Activated CD4-positive, CD25-positive, alpha-beta regulatory T cell treated with anti-CD3 and anti-CD28 coated beads, Interleukin-2, amount 50 U/mL, for 16 hours (primary cell): ENCODE data around the gene RRP9.
"Not testable (repeated sequence)": the region's sequence is repeated elsewhere in the genome, so short reads cannot be mapped to it uniquely, and the experiment has no call there.

ENCODE experiments used
- DNase-seq: peaks from one replicate; pipeline ENCODE4 v3.0.0-alpha.2; 2020; ENCODE audit warnings: low read depth, low spot score

Gene RRP9

DNA sequence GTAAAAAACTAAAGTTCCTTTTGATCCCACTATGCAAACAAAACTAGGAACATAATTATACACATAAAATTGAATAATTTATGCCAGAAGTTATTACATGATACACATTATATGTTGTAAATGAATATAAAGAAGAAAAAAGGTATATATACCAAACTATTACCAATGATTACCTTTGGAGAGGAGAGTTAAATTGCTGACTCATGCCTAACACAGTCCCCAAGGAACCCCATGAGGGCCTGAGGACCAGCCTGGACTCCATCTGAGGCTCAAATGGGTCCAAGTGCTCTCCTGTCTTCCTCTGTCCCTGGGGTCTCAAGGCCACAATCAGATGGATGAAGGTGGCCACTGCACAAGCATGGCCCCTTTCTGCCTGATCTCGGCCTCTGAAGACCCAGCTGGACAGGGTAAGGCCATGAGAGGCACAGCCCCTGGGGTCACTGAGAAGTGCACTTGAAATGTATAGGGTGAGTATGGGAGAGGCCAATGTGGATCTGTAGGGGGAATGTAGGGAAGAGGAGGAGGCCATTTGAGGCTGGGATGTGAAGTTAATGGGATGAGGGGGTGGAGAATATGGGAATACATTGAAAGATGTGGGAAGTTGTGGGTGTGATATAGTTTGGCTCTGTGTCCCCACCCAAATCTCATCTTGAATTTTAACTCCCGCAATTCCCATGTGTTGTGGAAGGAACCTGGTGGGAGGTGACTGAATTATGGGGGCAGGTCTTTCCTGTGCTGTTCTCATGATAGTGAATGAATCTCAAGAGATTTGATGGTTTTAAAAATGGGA is 37.5 kb downstream of the RRP9 start:
- no peak for DNase-seq

- DNase-seq, result not testable (repeated sequence)
Measured at GRCh38 chr3:51902361-51902760, 39.3 kb downstream of the RRP9 start.

GRCh38 chr3:51900043-51900442 is 41.7 kb downstream of the RRP9 start:
- DNase-seq, result not testable (repeated sequence)

GRCh38 chr3:51897391-51897790 is 44.3 kb downstream of the RRP9 start:
- no peak for DNase-seq

GRCh38 chr3:51896607-51897305 is 44.9 kb downstream of the RRP9 start:
- DNase-seq, result no peak

DNA sequence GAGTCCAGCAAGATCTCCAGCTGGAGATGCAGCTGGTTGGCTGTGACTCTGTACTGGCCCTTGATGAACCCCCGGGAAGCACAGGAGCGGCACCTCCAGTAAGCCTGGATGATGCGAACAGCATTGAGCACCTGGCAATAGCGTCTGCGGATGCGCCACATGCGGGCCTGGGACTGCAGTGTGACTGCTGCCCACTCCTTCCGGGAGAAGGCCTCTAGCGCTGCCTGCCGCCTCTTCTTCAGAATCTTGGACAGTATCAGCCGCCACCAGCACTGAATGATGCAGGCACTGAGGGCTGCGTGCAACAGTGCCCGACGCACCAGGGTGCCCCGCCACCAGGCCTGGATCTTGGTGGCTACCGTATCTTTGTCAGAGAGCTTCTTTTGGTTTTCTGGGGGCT is 46.8 kb downstream of the RRP9 start:
- DNase-seq, result no peak

GRCh38 chr3:51894391-51894790 is 47.3 kb downstream of the RRP9 start:
- DNase-seq, result no peak

DNA sequence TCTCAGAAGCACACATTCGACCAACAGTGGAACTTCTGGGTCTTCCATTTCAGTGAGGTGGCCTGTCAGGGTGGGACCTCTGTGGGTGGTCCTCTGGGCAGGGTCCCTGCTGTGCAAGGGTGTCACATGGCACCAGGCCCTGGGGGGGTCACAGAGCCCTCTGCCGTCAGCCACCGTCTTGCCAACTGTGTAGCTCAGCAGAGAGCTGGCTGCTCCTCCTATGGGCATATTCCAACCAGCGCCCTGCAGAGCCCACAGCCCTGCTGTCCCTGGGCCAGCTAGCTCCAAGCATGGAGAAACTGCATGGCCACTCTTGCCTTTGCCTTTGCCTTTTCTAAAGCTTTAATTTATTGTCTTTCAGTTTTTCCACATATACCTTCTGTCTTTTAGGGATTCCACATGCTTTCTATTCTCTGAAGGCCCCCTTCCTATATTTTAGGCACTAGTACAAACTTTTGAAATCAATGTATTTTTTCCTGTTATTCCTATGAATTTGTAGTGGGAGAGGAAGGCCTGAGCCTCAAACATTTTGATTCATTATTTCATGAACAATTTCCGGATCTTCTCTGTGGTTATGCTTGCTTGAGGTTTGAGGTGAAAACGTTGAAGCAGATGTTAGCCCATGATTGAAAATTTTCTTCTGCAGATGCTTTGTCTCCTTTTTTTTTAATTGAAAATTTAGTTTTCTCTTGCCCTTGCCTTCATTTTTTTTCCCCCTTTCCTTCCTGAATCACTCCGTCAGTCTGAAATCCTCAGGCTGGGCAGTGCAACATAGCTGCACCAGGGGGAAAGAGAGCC is 50.3 kb downstream of the RRP9 start:
- no peak for DNase-seq

GRCh38 chr3:51888463-51889105 is 53.1 kb downstream of the RRP9 start:
- no peak for DNase-seq

- DNase-seq, result no peak
Measured at GRCh38 chr3:51887620-51888019, 54.1 kb downstream of the RRP9 start.

DNA sequence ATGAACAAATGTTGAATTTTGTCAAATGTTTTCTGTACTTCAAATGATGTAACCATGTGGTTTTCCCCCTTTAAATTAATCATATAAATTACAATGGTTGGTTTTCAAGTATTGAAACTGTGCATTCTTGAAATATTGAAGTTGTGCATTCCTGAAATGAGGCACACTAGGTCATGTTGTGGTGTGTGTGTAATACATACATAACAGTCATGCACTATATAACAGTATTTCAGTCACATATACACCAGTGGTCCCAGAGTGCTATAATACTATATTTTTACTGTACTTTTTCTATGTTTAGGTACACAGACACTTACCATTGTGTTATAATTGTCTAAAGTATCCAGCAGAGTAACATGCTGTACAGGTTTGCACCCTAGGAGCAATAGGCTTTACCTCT is 55.3 kb downstream of the RRP9 start:
- no peak for DNase-seq
